UCSD-AML1 (cell line): ENCODE results near the gene ZC3H7A.
"Not testable (repeated sequence)": the region's sequence is repeated elsewhere in the genome, so short reads cannot be mapped to it uniquely, and the experiment has no call there.

Experiments used
- DNase-seq: peaks from one replicate; lab custom pipeline; 2025; ENCODE audit not compliant: unreplicated experiment; lab: John Stamatoyannopoulos, UW

Gene ZC3H7A

GRCh38 chr16:11799509-11800381, 2.7 kb upstream of the ZC3H7A start:
- no peak for DNase-seq

- no peak for DNase-seq
Observed at GRCh38 chr16:11799017-11799381, 1.9 kb upstream of the ZC3H7A start.

GRCh38 chr16:11797957-11798299, 870 bp upstream of the ZC3H7A start:
- DNase-seq, result peak; percentile 55

- DNase-seq, result peak; percentile 30
Observed at GRCh38 chr16:11796227-11797165, 562 bp downstream of the ZC3H7A start.

- DNase-seq, result no peak
Observed at GRCh38 chr16:11795887-11796226, 1.2 kb downstream of the ZC3H7A start.

- no peak for DNase-seq
Observed at GRCh38 chr16:11794996-11795886, 1.8 kb downstream of the ZC3H7A start.

GRCh38 chr16:11794447-11794846, 2.6 kb downstream of the ZC3H7A start:
- DNase-seq, result no peak

GRCh38 chr16:11793840-11794239, 3.2 kb downstream of the ZC3H7A start:
- DNase-seq, result no peak

GRCh38 chr16:11792410-11793241, 4.4 kb downstream of the ZC3H7A start:
- DNase-seq, result no peak

- no peak for DNase-seq
Observed at GRCh38 chr16:11791144-11791828, 5.8 kb downstream of the ZC3H7A start.

GRCh38 chr16:11788914-11789313, 8.1 kb downstream of the ZC3H7A start:
- no peak for DNase-seq

- not testable (repeated sequence) for DNase-seq
Observed at GRCh38 chr16:11784980-11785599, 12.0 kb downstream of the ZC3H7A start.

- not testable (repeated sequence) for DNase-seq
Observed at GRCh38 chr16:11784381-11784780, 12.7 kb downstream of the ZC3H7A start.

GRCh38 chr16:11784038-11784369, 13.1 kb downstream of the ZC3H7A start:
- DNase-seq, result no peak

- no peak for DNase-seq
Observed at GRCh38 chr16:11783319-11784037, 13.6 kb downstream of the ZC3H7A start.

- no peak for DNase-seq
Observed at GRCh38 chr16:11781773-11782172, 15.3 kb downstream of the ZC3H7A start.

- no peak for DNase-seq
Observed at GRCh38 chr16:11780991-11781680, 15.9 kb downstream of the ZC3H7A start.

GRCh38 chr16:11779074-11779473, 18.0 kb downstream of the ZC3H7A start:
- DNase-seq, result no peak
